HG03439 (cell line): ENCODE measurements around the gene KCNC4.
A peak's percentile ranks its signal among the peaks of the same experiment; 100 is the strongest.

Source experiments
- ATAC-seq: cut with Tn5 transposase; IDR thresholded peaks from one replicate; pipeline ENCODE4 v1.9.1; 2021; ENCODE audit warnings: mild to moderate bottlenecking, moderate library complexity; ENCODE audit not compliant: unreplicated experiment

The KCNC4 gene

GRCh38 chr1:110188035-110188618 lies 22.0 kb upstream of the KCNC4 start:
- ATAC-seq, result no peak

DNA sequence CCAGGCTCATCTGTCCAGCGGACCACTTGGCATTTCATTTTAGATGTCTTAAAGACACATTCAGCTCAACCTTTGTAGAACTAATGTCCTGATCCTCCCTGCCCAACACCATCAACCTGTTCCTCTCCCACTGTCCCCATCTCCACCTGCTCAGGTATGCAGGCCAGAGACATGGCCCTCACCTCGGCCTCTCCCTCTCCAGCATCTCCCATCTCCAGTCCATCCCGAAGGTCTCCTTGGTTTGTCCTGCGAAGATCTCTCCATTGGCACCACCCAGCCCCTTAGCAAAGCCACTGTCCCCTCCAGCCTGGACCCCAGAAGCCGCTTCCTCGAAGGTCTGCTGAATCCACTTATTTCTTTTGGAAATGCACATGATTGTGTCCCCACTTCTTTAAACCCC lies 20.9 kb upstream of the KCNC4 start:
- no peak for ATAC-seq

- no peak for ATAC-seq
Measured at GRCh38 chr1:110190282-110190929, 19.7 kb upstream of the KCNC4 start.

GRCh38 chr1:110192541-110192940 lies 17.6 kb upstream of the KCNC4 start:
- ATAC-seq, result no peak

DNA sequence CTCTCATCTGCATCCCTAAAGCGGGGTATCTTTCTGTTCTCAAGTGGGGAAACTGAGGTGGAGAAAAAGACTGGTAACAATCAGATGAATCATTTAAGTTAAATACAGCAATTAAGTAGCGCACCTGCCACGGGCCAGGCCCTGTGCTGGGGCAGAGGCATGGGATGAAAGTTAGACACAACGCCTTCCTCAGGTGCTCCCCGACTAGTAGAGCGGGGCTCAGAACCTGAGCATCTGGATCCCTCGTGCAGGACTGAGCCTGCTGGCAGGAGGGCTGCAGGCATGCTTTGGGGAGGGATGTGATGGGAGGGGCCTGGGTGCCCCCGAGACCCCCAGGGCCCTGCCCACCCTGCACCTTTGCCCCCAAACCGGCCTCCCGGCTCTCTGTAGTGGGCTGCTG lies 14.9 kb upstream of the KCNC4 start:
- no peak for ATAC-seq

- ATAC-seq, result peak; percentile 71
Measured at GRCh38 chr1:110196917-110197765, 13.0 kb upstream of the KCNC4 start.

DNA sequence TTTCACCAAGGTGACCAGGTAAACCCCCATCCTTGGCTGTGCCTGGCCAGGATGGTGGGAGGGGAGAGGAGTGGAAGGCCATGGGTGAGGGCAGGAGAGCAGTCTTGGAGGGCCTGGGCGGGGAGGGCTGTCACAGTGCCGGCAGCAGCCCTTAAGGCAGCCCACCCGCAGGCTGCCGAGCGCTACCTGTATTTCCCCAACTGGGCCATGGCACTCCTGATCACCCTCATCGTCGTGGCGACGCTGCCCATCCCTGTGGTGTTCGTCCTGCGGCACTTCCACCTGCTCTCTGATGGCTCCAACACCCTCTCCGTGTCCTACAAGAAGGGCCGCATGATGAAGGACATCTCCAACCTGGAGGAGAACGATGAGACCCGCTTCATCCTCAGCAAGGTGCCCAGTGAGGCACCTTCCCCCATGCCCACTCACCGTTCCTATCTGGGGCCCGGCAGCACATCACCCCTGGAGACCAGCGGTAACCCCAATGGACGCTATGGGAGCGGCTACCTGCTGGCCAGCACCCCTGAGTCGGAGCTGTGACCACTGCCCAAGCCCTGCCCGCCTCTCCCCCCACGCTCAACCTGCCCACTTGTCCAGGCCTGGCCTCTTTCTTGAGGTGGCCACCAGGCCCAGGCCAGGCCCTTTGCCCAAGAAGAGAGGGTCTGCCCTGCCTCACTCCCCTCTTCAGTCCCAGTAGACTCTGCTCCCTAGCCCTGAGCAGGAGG lies 12.0 kb upstream of the KCNC4 start:
- ATAC-seq, result no peak

- no peak for ATAC-seq
Measured at GRCh38 chr1:110198746-110199145, 11.4 kb upstream of the KCNC4 start.

DNA sequence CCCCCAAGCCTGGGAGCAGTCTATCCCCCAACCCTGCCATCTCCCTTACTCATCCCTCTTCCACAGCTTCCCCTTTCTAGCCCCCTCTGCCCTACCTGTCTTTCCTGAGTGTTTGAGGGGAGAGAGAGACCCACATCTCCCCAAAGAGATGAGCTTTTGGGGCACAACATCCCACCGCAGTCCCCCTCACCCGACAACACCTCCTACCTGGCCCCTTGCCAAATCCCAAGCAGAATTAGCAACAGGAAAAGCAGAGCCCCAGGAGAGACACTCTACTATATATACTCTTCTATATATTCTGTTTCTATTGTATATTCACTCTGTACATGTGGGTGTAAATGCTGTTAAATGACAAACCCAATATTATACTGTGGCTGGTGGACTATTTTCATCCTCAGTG lies 9.9 kb upstream of the KCNC4 start:
- no peak for ATAC-seq

DNA sequence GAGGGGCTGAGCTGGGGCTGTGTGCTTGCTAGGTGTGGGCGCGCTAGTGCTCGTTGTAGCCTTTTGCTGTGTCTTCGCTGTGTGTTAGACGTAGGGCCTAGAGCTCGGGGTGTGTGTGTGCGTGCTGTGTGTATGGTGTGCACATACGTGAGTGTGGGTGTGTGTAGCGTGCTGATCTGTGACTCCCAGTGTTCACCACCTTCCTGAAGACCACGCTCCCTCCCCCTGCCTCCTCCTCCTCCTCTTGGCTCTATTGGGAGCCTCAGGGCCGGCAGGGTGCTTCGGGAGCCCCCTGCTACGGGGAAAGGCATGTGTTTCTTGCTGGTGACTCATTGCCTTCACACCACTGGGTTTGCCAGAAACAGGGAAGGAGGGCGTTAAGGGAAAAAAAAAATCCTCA lies 9.4 kb upstream of the KCNC4 start:
- no peak for ATAC-seq

DNA sequence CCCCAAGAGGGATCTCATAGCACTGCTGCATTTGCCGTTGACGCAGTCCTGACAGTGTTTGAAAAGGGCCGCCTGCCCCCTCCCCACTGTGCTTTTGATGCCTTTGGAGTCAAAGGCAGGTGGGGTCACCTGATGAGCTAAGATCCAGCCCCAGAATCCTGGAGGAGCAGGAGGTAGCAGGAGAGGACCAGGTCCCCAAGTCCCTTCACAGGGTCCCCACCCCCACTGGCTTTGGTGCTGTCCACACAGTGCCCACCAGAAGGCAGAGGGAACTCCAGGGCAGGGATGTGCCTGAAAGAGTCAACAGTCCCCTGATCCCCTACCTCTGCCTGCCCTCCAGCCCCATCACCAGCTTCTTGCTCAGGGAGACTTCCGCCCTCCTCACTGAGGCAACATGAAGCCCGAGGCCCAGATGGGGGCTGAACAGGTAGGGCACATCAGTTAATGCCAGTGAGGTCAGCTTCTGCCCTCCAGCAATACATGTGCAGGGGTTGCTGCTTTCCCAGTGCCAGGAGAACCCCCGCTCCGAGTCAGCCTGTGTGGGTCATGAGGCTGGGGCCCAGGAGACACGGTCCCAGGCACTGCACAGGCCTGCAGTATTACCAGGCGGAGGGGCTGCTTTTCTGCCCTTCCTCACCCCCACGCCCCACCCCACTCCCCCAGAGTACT lies 8.8 kb upstream of the KCNC4 start:
- ATAC-seq, result no peak

DNA sequence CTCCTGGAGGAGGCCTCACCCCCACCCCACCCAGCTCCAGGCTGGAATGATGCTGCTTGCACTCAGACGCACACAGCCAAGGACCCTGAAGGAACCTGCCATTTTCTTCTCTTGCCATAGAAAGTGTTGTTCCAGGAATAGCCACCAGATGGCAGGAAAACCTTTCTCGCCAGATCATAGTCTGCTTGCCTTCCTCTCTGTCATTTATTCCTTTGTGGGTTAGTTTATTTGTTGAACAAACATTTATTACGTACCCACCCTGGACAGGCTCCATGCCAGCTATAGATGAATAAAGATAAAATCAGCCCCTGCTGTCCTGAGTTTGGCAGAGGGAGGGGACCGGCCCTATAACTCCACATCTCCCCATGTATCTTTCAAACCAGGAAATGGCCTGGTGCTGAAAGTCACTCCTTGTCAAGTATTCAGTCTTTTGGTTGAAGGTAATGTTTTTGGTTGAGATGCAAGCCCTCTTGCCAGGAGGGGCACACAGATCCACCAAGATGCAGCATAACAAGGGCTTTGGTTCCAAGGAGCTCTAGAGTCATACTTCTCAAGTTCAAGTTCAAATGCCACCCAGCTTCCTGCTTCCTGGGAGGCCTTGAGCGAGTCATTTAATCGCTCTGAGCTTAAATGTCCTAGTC lies 7.0 kb upstream of the KCNC4 start:
- no peak for ATAC-seq

DNA sequence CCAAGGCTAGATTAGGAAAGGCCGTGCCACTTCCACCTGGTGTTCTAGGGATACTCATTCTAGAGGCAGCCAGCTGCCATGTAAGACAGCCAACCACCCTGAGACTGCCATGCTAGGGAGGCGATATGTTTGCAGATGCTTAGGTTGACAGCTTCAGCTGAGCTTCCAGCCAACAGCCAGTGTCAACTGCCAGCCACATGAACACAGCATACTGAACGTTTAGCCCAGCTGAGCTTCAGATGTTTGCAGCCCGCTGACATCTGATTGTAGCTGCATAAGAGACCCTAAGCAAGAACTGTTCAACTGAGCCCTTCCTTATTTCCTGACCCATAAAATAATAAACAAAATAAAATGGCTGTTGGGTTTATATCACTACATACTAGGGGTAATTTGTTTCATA lies 5.0 kb upstream of the KCNC4 start:
- no peak for ATAC-seq

DNA sequence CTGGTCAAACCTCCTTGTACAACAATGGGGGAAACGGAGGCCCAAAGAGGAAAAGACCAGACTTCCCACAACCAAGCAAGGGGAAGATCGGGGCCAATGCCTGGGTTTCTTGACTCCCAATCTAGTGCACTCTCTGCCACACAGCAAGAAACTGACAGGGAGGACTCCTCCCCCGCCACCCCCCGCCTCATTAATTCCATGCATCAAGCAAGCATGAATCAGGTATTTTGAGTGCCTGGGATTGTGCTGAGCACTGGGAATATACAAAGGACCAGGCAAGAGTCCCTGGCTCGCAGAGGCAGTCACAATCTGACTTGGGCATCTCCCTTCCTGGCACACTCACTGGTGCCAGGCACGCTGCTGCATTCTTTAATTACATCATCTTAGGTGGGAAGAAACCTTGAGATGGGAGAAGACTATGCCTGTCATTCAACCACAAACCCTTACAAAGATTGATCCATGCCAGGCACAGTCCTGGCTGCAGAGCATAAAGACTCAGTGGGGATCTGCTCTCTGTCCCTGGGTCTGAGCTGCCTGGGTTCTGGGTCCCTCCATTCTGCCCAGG lies 4.4 kb upstream of the KCNC4 start:
- ATAC-seq, result no peak

GRCh38 chr1:110206261-110206920 lies 3.7 kb upstream of the KCNC4 start:
- no peak for ATAC-seq

DNA sequence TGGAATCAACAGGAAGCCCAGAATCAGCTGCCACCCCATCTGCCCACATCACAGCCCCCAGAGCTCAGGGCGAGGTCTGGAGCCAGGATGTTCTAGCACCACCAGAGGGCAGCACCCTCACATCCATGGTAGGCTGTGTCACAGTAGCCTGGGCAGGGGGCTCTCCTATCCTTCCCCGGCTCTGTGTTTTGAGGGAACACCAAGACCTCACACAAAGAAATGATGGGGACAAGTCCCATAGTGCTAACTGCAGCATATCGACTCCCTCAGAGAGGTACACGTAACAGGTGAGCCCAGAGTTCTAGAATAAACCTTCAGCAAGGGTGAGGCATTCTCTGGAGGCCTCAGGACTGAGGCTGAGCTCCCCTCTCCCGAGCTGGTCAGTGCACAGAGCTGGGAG lies 2.3 kb upstream of the KCNC4 start:
- ATAC-seq, result no peak

DNA sequence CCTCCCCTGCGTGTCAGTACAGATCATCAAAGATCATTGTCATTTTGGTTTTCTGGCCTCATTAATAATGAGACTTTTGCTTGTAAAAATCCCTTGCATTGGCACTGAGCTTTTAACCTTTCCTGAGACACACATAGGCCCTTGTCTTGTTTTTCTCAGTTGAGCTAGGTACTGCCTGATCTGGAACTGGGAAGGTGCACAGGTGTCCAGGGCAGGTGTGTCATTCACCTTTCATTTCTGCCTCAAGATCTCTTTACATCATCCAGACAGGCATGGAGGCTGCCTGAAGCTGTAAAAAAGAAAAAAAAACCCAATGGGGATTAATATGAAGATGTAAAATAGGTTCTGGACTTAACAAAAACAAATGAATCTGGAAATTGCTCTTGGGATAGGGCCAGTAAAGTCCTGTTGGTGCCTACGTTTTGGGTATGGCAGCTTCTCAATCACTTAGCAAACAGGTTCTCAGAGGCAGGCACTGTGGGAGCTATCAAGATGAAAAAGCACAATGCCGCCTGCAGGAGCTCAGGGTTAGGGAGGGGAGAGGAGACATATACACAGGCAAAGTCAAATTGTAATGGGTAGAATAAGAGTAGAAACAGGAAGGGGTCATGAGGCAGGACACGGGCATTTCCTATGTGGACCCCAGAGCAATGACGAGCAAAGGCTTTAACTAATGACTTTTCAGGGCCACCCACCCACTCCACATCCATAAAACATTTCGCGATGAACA lies 1.0 kb upstream of the KCNC4 start:
- ATAC-seq, result no peak

- ATAC-seq, result peak; percentile 32
Measured at GRCh38 chr1:110210604-110211495, 736 bp downstream of the KCNC4 start.
